Parathyroid adenoma (tissue), 2 donors: ENCODE results near the gene UPP2.

Source experiments
- H2AFZ ChIP-seq: fragments of 300-600 bp; sonication (generic); one replicate; pipeline ENCODE4 v1.7.0; 2017; ENCODE audit warnings: antibody characterized with exemption, mild to moderate bottlenecking
- H3K27ac ChIP-seq: fragments of 300-600 bp; sonication (generic); one replicate; pipeline ENCODE4 v1.7.0; 2017
- H3K27me3 ChIP-seq: fragments of 300-600 bp; sonication (generic); one replicate; pipeline ENCODE4 v1.7.0; 2017; ENCODE audit warnings: low read length; ENCODE audit not compliant: control insufficient read depth, insufficient read depth
- H3K36me3 ChIP-seq: fragments of 300-600 bp; sonication (generic); one replicate; pipeline ENCODE4 v1.7.0; 2017; ENCODE audit warnings: low read length; ENCODE audit not compliant: control insufficient read depth, insufficient read depth
- H3K4me1 ChIP-seq: fragments of 300-600 bp; sonication (generic); one replicate; pipeline ENCODE4 v1.7.0; 2017; ENCODE audit warnings: control low read depth
- H3K4me2 ChIP-seq: fragments of 300-600 bp; sonication (generic); one replicate; pipeline ENCODE4 v1.7.0; 2017; ENCODE audit warnings: low read length
- H3K4me3 ChIP-seq: fragments of 300-600 bp; sonication (generic); one replicate; pipeline ENCODE4 v1.7.0; 2017; ENCODE audit warnings: low read depth, low read length
- H3K79me2 ChIP-seq: fragments of 300-600 bp; sonication (generic); one replicate; pipeline ENCODE4 v1.7.0; 2017; ENCODE audit warnings: control low read depth
- H3K9ac ChIP-seq: fragments of 300-600 bp; sonication (generic); one replicate; pipeline ENCODE4 v1.7.0; 2017; ENCODE audit warnings: mild to moderate bottlenecking
- H3K9me3 ChIP-seq: fragments of 300-600 bp; sonication (generic); one replicate; pipeline ENCODE4 v1.7.0; 2017; ENCODE audit warnings: low read length; ENCODE audit not compliant: control insufficient read depth
- CTCF ChIP-seq: fragments of 300-600 bp; sonication (generic); IDR thresholded peaks from one replicate; pipeline ENCODE4 v1.7.0; 2017; ENCODE audit warnings: antibody characterized with exemption, mild to moderate bottlenecking
- donor health status: primary hyperparathyroidism.

UPP2 gene

GRCh38 chr2:158128168-158128973 is 26.7 kb downstream of the UPP2 start:
- Histone ChIP-seq H2AFZ (no peak overlapping the region), H3K9me3 (no peaks in the 10 kb centered on the region), H3K4me1 (no peaks in the 10 kb centered on the region), H3K4me3 (no peak overlapping the region), H3K27ac (no peak overlapping the region), H3K36me3 (no peaks in the 10 kb centered on the region), H3K9ac (no peak overlapping the region), H3K27me3 (no peaks in the 10 kb centered on the region), H3K4me2 (no peak overlapping the region), H3K79me2 (no peaks in the 10 kb centered on the region)
- TF ChIP-seq CTCF = no peak

DNA sequence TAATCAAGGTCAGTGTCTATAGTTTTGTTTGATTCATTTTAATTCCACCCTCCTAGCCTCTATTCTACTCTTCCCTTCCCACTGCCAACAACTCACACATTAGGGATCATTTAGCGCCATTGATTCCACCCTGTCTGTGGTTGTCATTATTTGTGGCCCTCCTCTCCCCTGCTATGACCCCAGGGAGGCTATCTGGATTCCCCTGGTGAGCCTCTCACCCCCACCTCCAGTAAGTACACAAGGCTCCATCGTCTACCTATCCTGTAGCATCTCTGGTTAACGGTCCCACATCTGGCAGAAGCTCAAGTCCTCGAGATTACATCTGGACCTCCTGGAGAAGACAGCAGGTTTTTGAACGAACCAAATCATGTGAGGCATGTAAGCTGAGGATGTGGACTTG is 27.4 kb downstream of the UPP2 start:
- no peak for TF ChIP-seq CTCF

GRCh38 chr2:158130832-158131473 is 29.3 kb downstream of the UPP2 start:
- Histone ChIP-seq H3K27ac (no peak overlapping the region), H3K4me1 (no peaks in the 10 kb centered on the region), H3K79me2 (no peaks in the 10 kb centered on the region), H3K4me3 (no peak overlapping the region), H3K9ac (no peak overlapping the region), H2AFZ (no peak overlapping the region), H3K9me3 (no peaks in the 10 kb centered on the region), H3K36me3 (no peaks in the 10 kb centered on the region), H3K27me3 (no peaks in the 10 kb centered on the region), H3K4me2 (no peak overlapping the region)
- no peak for TF ChIP-seq CTCF

More for the DNA sequence above, 27.4 kb downstream of the UPP2 start:
- H2AFZ ChIP-seq = no peak overlapping the region
- H3K9ac ChIP-seq = no peak overlapping the region
- H3K4me3 ChIP-seq = no peak overlapping the region
- H3K4me2 ChIP-seq = no peak overlapping the region
- H3K27me3 ChIP-seq = no peaks in the 10 kb centered on the region
- H3K27ac ChIP-seq = no peak overlapping the region
- no peaks in the 10 kb centered on the region for H3K79me2 ChIP-seq
- H3K4me1 ChIP-seq = no peaks in the 10 kb centered on the region
- no peaks in the 10 kb centered on the region for H3K9me3 ChIP-seq
- no peaks in the 10 kb centered on the region for H3K36me3 ChIP-seq

DNA sequence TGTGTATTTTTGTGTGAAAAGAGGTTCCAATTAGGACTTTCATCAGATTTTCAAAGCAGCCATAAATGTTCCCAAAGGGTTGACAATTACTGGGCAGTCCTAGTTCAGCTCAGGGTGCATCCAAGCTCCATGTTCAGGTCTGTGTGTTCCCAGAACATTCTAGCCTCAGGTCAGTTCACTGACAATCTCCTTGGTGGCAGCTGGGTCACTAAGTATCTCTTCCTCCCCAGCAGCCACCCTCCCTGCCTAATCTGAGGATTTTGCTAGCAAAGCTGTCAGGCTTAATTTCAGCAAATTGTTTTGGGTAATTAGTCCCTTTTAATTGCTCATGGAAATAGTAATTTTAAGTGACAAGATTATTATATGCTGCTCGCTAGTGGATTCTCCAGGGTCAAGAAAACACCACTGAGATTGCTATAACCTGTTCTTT is 29.8 kb downstream of the UPP2 start:
- no peaks in the 10 kb centered on the region for H3K79me2 ChIP-seq
- no peaks in the 10 kb centered on the region for H3K4me1 ChIP-seq
- no peak for TF ChIP-seq CTCF
- no peak overlapping the region for H3K4me3 ChIP-seq
- no peak overlapping the region for H3K27ac ChIP-seq
- no peak overlapping the region for H2AFZ ChIP-seq
- H3K9me3 ChIP-seq = no peaks in the 10 kb centered on the region
- H3K9ac ChIP-seq = no peak overlapping the region
- no peak overlapping the region for H3K4me2 ChIP-seq
- H3K36me3 ChIP-seq = no peaks in the 10 kb centered on the region
- no peaks in the 10 kb centered on the region for H3K27me3 ChIP-seq
